Measurements from ENCODE around the gene CA5B. TPM values are rescaled to one million over a fixed set of nuclear protein-coding genes. Genes with fewer than 3 reads are reported as not detected.
"Not testable (repeated sequence)": the region's sequence is repeated elsewhere in the genome, so short reads cannot be mapped to it uniquely, and the experiment has no call there.

Gene CA5B
- total RNA-seq, 1 donor: 6.9 TPM

DNA sequence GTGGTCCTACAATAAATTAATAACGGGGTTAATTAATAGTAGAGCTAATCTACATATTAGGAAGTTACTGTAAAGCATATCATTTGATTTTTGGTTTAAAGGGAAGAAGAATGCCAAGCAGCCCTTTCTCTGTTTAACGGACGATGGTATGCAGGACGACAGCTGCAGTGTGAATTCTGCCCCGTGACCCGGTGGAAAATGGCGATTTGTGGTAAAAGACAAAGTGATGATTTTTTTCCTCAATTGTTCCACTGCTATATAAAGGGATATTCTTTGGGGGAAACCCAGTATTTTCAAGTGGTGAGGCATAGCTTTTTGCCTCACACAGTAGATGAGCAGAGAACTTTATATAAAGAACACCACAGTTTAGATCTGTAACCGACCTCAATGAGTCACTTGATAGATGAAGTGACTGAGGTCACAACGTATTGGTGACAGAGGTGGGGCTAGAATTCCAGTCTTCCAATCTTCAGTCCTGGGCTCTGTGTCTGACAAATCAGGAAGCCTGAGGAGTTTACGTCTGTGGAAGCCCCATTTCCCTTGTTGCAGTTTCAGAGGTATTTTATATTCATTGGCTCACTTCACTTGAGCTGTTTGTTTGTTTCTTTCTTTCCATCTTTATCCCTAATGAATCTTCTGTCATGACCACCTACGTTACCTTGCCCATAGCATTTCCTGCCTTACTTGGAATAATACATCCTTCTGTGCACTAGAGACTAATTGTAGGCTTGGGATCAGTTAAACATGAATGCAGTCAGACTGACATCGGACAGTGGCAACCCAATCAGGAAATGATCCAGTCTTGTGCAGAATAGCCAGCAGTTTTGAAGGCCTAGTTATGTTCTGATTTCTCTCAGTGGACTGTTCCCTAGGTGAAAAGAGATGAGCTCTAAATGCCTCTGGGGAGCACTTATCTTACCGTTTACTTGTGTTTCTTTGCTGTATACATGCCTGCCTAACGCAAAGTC lies 82.3 kb downstream of the CA5B start:
- no peaks in the 10 kb centered on the region for H3K4me1 ChIP-seq (ENCODE audit: insufficient read depth, low read length)
- no peak overlapping the region for H3K27ac ChIP-seq (ENCODE audit: low read depth, low read length)
- no peaks in the 10 kb centered on the region for H3K27me3 ChIP-seq (ENCODE audit: insufficient read depth, low read length)
- H3K9me3 ChIP-seq (ENCODE audit: low read depth, low read length): no peaks in the 10 kb centered on the region
- peaks cover 43% of the 10 kb centered on the region for H3K36me3 ChIP-seq (ENCODE audit: insufficient read depth, low read length)
- H3K79me2 ChIP-seq (ENCODE audit: insufficient read depth, low read length): no peaks in the 10 kb centered on the region
- no peak overlapping the region for H3K4me2 ChIP-seq (ENCODE audit: insufficient read depth, low read length)
- H2AFZ ChIP-seq (ENCODE audit: low read length): no peak overlapping the region
- H3K4me3 ChIP-seq (ENCODE audit: insufficient read depth, low read length): no peak overlapping the region
- peak; percentile 59 for DNase-seq (ENCODE audit: insufficient read length, low spot score, missing footprints)
- TF ChIP-seq, protein P1, sequence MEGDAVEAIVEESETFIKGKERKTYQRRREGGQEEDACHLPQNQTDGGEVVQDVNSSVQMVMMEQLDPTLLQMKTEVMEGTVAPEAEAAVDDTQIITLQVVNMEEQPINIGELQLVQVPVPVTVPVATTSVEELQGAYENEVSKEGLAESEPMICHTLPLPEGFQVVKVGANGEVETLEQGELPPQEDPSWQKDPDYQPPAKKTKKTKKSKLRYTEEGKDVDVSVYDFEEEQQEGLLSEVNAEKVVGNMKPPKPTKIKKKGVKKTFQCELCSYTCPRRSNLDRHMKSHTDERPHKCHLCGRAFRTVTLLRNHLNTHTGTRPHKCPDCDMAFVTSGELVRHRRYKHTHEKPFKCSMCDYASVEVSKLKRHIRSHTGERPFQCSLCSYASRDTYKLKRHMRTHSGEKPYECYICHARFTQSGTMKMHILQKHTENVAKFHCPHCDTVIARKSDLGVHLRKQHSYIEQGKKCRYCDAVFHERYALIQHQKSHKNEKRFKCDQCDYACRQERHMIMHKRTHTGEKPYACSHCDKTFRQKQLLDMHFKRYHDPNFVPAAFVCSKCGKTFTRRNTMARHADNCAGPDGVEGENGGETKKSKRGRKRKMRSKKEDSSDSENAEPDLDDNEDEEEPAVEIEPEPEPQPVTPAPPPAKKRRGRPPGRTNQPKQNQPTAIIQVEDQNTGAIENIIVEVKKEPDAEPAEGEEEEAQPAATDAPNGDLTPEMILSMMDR (IDR thresholded peaks at IDR 0.05; ENCODE audit: extremely low read depth, low read depth, low read length): no peak
- peaks cover 7% of the 10 kb centered on the region for H4K20me1 ChIP-seq (ENCODE audit: insufficient read depth, low read length)

DNA sequence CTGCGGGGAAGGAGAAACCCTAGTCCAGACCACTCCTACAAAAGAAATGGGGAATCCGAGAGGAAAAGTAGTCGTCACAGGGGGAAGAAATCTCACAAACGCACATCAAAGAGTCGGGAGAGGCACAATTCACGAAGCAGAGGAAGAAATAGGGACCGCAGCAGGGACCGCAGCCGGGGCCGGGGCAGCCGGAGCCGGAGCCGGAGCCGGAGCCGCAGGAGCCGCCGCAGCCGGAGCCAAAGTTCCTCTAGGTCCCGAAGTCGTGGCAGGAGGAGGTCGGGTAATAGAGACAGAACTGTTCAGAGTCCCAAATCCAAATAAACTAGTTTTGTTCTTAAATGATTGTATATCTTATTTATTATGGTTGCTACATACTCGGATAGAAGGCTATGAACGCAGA lies 84.9 kb downstream of the CA5B start:
- H3K4me3 ChIP-seq (ENCODE audit: insufficient read depth, low read length): no peak overlapping the region
- TF ChIP-seq, protein P1 (IDR thresholded peaks at IDR 0.05; ENCODE audit: extremely low read depth, low read depth, low read length): no peak
- no peaks in the 10 kb centered on the region for H3K27me3 ChIP-seq (ENCODE audit: insufficient read depth, low read length)
- no peak for DNase-seq (ENCODE audit: insufficient read length, low spot score, missing footprints)
- no peak overlapping the region for H2AFZ ChIP-seq (ENCODE audit: low read length)
- H4K20me1 ChIP-seq (ENCODE audit: insufficient read depth, low read length): peaks cover 3% of the 10 kb centered on the region
- H3K4me2 ChIP-seq (ENCODE audit: insufficient read depth, low read length): no peak overlapping the region
- no peaks in the 10 kb centered on the region for H3K4me1 ChIP-seq (ENCODE audit: insufficient read depth, low read length)
- H3K36me3 ChIP-seq (ENCODE audit: insufficient read depth, low read length): peaks cover 28% of the 10 kb centered on the region
- H3K27ac ChIP-seq (ENCODE audit: low read depth, low read length): no peak overlapping the region
- H3K79me2 ChIP-seq (ENCODE audit: insufficient read depth, low read length): no peaks in the 10 kb centered on the region
- no peaks in the 10 kb centered on the region for H3K9me3 ChIP-seq (ENCODE audit: low read depth, low read length)

DNA sequence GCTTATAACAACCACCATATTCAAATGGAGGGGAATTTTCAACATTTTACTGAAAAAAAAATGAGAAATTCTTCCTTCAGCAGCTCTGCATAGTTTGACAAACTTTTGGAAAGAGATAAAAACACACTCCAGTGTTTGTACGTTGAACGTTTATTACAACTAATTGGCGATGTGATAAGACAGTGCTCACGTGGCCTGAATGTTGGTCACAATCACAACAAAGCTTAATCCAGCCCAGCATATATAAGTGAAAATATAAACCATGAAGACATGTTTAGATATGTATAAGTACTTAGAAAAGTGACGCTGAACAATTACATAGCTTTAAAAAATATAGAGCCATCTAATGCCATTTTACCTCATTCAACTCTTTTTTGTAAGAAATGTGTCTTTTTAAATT lies 87.9 kb downstream of the CA5B start:
- H3K4me3 ChIP-seq (ENCODE audit: insufficient read depth, low read length): no peak overlapping the region
- peaks cover 3% of the 10 kb centered on the region for H4K20me1 ChIP-seq (ENCODE audit: insufficient read depth, low read length)
- H3K36me3 ChIP-seq (ENCODE audit: insufficient read depth, low read length): peaks cover 17% of the 10 kb centered on the region
- no peak overlapping the region for H2AFZ ChIP-seq (ENCODE audit: low read length)
- H3K9me3 ChIP-seq (ENCODE audit: low read depth, low read length): no peaks in the 10 kb centered on the region
- no peaks in the 10 kb centered on the region for H3K27me3 ChIP-seq (ENCODE audit: insufficient read depth, low read length)
- H3K79me2 ChIP-seq (ENCODE audit: insufficient read depth, low read length): no peaks in the 10 kb centered on the region
- H3K27ac ChIP-seq (ENCODE audit: low read depth, low read length): no peak overlapping the region
- TF ChIP-seq, protein P1 (IDR thresholded peaks at IDR 0.05; ENCODE audit: extremely low read depth, low read depth, low read length): no peak
- no peak for DNase-seq (ENCODE audit: insufficient read length, low spot score, missing footprints)
- H3K4me2 ChIP-seq (ENCODE audit: insufficient read depth, low read length): no peak overlapping the region
- no peaks in the 10 kb centered on the region for H3K4me1 ChIP-seq (ENCODE audit: insufficient read depth, low read length)

DNA sequence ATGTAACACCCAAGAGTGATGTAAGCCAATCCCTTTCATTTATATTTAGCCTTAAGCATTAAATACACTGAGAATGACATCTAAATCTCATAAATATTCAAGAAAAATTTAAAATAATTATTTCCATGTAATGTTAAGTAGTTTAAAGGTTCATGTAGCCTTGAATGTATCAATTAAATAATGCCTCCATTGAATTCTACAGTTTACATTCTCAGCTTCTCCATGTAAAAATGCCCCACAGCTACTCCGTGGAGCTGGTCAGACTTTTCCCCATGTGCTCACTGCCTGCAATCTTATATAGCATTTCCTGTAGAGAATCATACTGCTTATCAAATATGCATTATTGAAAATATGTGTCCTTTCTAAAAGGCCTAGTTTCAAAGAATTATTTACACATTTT lies 91.1 kb downstream of the CA5B start:
- TF ChIP-seq, protein P1 (IDR thresholded peaks at IDR 0.05; ENCODE audit: extremely low read depth, low read depth, low read length): no peak
- Histone ChIP-seq H4K20me1 (ENCODE audit: insufficient read depth, low read length) (no peaks in the 10 kb centered on the region), H3K27me3 (ENCODE audit: insufficient read depth, low read length) (no peaks in the 10 kb centered on the region), H3K4me1 (ENCODE audit: insufficient read depth, low read length) (no peaks in the 10 kb centered on the region), H3K36me3 (ENCODE audit: insufficient read depth, low read length) (no peaks in the 10 kb centered on the region), H2AFZ (ENCODE audit: low read length) (no peak overlapping the region), H3K9me3 (ENCODE audit: low read depth, low read length) (no peaks in the 10 kb centered on the region), H3K4me2 (ENCODE audit: insufficient read depth, low read length) (no peak overlapping the region), H3K4me3 (ENCODE audit: insufficient read depth, low read length) (no peak overlapping the region), H3K79me2 (ENCODE audit: insufficient read depth, low read length) (no peaks in the 10 kb centered on the region), H3K27ac (ENCODE audit: low read depth, low read length) (no peak overlapping the region)
- no peak for DNase-seq (ENCODE audit: insufficient read length, low spot score, missing footprints)

DNA sequence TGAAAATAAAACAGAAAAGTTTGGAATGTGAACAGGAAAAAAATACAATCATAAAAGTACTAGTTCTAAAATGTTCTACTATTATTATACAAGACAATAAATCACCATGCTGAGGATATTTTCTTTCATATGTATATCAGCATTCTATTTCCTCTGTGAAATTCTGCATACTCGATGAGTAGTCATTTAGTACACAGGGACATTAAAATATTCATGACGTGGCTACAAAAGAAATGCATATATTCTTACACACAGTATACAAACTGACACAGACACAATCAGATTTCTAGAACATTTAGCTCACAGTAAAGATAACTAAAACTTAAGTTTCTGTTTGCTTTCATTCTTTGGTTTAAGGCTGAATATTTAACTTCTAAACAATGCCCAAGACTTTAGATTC lies 93.3 kb downstream of the CA5B start:
- not testable (repeated sequence) for H3K4me2 ChIP-seq (ENCODE audit: insufficient read depth, low read length); H3K36me3 ChIP-seq (ENCODE audit: insufficient read depth, low read length); H3K27ac ChIP-seq (ENCODE audit: low read depth, low read length); H3K79me2 ChIP-seq (ENCODE audit: insufficient read depth, low read length); H3K9me3 ChIP-seq (ENCODE audit: low read depth, low read length); DNase-seq (ENCODE audit: insufficient read length, low spot score, missing footprints); H2AFZ ChIP-seq (ENCODE audit: low read length); H3K4me1 ChIP-seq (ENCODE audit: insufficient read depth, low read length); H4K20me1 ChIP-seq (ENCODE audit: insufficient read depth, low read length); H3K27me3 ChIP-seq (ENCODE audit: insufficient read depth, low read length); H3K4me3 ChIP-seq (ENCODE audit: insufficient read depth, low read length)

All from osteoblast (primary cell).